Measurements from ENCODE around the gene SLC33A1.

DNA sequence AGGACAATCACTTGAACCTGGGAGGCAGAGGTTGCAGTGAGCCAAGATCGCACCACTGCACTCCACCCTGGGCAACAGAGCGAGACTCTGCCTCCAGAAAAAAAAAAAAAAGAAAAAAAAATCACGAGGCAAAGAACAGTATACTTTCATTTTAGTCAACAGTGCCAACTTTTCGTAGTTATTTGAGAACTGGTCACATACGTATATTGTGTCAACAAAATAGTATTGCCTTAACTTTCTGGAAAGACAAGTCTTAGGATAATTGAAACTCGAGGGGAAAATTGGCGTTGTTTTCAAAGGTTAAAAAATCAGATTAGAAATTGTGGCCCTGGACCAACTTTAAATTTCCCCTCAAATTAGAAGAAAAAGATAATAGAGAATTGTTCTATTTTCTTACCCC lies 30.1 kb upstream of the SLC33A1 start:
- TF ChIP-seq, protein P1, sequence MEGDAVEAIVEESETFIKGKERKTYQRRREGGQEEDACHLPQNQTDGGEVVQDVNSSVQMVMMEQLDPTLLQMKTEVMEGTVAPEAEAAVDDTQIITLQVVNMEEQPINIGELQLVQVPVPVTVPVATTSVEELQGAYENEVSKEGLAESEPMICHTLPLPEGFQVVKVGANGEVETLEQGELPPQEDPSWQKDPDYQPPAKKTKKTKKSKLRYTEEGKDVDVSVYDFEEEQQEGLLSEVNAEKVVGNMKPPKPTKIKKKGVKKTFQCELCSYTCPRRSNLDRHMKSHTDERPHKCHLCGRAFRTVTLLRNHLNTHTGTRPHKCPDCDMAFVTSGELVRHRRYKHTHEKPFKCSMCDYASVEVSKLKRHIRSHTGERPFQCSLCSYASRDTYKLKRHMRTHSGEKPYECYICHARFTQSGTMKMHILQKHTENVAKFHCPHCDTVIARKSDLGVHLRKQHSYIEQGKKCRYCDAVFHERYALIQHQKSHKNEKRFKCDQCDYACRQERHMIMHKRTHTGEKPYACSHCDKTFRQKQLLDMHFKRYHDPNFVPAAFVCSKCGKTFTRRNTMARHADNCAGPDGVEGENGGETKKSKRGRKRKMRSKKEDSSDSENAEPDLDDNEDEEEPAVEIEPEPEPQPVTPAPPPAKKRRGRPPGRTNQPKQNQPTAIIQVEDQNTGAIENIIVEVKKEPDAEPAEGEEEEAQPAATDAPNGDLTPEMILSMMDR (IDR thresholded peaks at IDR 0.05): no peak
- no peak for TF ChIP-seq POLR2A (IDR thresholded peaks at IDR 0.05)

Measured in upper lobe of left lung (tissue), 4 donors.